ENCODE measurements around the gene GLT1D1. TPM values are rescaled to one million over a fixed set of nuclear protein-coding genes. Genes with fewer than 3 reads are reported as not detected.

Gene GLT1D1
- total RNA-seq, 2 experiments from 2014 or later = 0.32 TPM; not detected in 1

- no peak overlapping the region for H3K27ac ChIP-seq (ENCODE audit: low read depth, low read length, poor library complexity, severe bottlenecking)
- no peaks in the 10 kb centered on the region for H3K9me2 ChIP-seq (ENCODE audit: insufficient read depth, low read length)
- no peaks in the 10 kb centered on the region for H3K4me1 ChIP-seq (ENCODE audit: insufficient read depth, low read length, poor library complexity, severe bottlenecking)
- intact Hi-C loops (cut with micrococcal nuclease; ENCODE audit: unreplicated experiment) = loop anchor here (5.0 kb wide), 1 partner anchor 178 kb away; no protein-coding TSS in a partner anchor
- no peak overlapping the region for H3K4me2 ChIP-seq (ENCODE audit: low read length)
- no peak for DNase-seq (ENCODE audit: low spot score)
- H4K20me1 ChIP-seq (ENCODE audit: insufficient read depth, low read length) = no peaks in the 10 kb centered on the region
- no peak for TF ChIP-seq EZH2phosphoT487 (IDR thresholded peaks at IDR 0.05; ENCODE audit: borderline replicate concordance, low read depth, low read length)
- TF ChIP-seq, protein P1, sequence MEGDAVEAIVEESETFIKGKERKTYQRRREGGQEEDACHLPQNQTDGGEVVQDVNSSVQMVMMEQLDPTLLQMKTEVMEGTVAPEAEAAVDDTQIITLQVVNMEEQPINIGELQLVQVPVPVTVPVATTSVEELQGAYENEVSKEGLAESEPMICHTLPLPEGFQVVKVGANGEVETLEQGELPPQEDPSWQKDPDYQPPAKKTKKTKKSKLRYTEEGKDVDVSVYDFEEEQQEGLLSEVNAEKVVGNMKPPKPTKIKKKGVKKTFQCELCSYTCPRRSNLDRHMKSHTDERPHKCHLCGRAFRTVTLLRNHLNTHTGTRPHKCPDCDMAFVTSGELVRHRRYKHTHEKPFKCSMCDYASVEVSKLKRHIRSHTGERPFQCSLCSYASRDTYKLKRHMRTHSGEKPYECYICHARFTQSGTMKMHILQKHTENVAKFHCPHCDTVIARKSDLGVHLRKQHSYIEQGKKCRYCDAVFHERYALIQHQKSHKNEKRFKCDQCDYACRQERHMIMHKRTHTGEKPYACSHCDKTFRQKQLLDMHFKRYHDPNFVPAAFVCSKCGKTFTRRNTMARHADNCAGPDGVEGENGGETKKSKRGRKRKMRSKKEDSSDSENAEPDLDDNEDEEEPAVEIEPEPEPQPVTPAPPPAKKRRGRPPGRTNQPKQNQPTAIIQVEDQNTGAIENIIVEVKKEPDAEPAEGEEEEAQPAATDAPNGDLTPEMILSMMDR (conservative IDR thresholded peaks at IDR 0.05; ENCODE audit: low read length) = no peak
- no peaks in the 10 kb centered on the region for H3K79me2 ChIP-seq (ENCODE audit: insufficient read depth, low read depth, low read length)
- no TSS peak for BruUV-seq (replicated peaks)
- POLR2A ChIA-PET = no interaction called here
- H2AFZ ChIP-seq (ENCODE audit: low read length) = no peak overlapping the region
- CTCF ChIA-PET (ENCODE audit: unreplicated experiment) = no interaction called here
- H3K36me3 ChIP-seq (ENCODE audit: insufficient read depth, low read length) = no peaks in the 10 kb centered on the region
- no peak overlapping the region for H3K4me3 ChIP-seq (ENCODE audit: low read depth, low read length, poor library complexity, severe bottlenecking)
- no peaks in the 10 kb centered on the region for H3K9me3 ChIP-seq (ENCODE audit: low read length)
These were observed 106.6 kb downstream of the GLT1D1 start for GRCh38 chr12:128959901-128960300.

DNA sequence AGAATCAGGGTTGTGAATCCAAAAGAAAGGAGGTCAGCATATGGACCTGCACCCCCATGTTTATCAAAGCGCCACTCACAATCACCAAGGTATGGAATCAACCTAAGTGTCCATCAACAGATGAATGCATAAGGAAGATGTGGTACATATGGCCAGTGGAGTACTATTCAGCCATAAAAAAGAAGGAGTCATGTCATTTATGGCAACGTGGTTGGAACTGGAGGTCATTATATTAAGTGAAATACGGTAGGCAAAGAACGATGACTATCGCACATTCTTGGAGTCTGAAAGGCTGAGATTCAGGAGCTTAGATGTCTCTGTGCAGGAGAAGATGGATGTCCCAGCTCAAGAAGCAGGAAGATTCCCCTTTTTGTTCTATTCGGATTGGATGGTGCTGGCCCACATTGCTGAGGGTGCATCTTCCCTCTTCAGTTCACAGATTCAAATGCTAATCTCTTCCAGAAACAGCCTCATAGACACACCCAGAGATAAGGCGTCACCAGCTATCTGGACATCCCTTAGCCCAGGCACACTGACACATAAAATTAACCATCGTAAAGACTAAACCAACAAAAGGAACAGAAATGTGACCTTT, 108.1 kb downstream of the GLT1D1 start:
- H4K20me1 ChIP-seq (ENCODE audit: insufficient read depth, low read length) = no peaks in the 10 kb centered on the region
- H3K4me3 ChIP-seq (ENCODE audit: low read depth, low read length, poor library complexity, severe bottlenecking) = no peak overlapping the region
- H3K79me2 ChIP-seq (ENCODE audit: insufficient read depth, low read depth, low read length) = no peaks in the 10 kb centered on the region
- TF ChIP-seq EZH2phosphoT487 (IDR thresholded peaks at IDR 0.05; ENCODE audit: borderline replicate concordance, low read depth, low read length) = no peak
- TF ChIP-seq, protein P1 (conservative IDR thresholded peaks at IDR 0.05; ENCODE audit: low read length) = no peak
- no peak overlapping the region for H2AFZ ChIP-seq (ENCODE audit: low read length)
- intact Hi-C loops (cut with micrococcal nuclease; ENCODE audit: unreplicated experiment) = loop anchor here (5.0 kb wide), 1 partner anchor 179 kb away; no protein-coding TSS in a partner anchor
- no peaks in the 10 kb centered on the region for H3K9me2 ChIP-seq (ENCODE audit: insufficient read depth, low read length)
- no peak overlapping the region for H3K4me2 ChIP-seq (ENCODE audit: low read length)
- H3K4me1 ChIP-seq (ENCODE audit: insufficient read depth, low read length, poor library complexity, severe bottlenecking) = no peaks in the 10 kb centered on the region
- ChIA-PET POLR2A (no interaction called here), CTCF (ENCODE audit: unreplicated experiment) (no interaction called here)
- H3K9me3 ChIP-seq (ENCODE audit: low read length) = no peaks in the 10 kb centered on the region
- H3K36me3 ChIP-seq (ENCODE audit: insufficient read depth, low read length) = no peaks in the 10 kb centered on the region
- no peak for DNase-seq (ENCODE audit: low spot score)
- no TSS peak for BruUV-seq (replicated peaks)
- no peak overlapping the region for H3K27ac ChIP-seq (ENCODE audit: low read depth, low read length, poor library complexity, severe bottlenecking)

DNA sequence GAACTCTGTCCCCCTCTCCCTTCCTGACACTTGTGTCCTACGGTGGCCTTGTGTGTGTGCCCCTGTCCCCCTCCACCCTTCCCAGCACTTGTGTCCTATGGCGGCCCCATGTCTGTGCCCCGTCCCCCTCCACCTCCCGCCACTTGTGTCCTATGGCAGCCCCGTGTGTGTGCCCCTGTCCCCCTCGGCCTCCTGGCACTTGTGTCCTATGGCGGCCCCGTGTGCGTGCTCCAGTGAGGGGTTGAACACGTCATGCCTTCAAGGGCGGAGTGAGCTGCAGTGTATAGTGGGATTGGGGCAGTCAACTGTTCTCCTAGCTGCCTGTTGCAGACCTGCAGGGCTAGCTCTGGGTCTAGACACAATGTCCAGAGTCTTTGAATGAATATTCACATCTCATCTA, 108.7 kb downstream of the GLT1D1 start:
- Histone ChIP-seq H4K20me1 (ENCODE audit: insufficient read depth, low read length) (no peaks in the 10 kb centered on the region), H3K27ac (ENCODE audit: low read depth, low read length, poor library complexity, severe bottlenecking) (no peak overlapping the region), H3K4me2 (ENCODE audit: low read length) (no peak overlapping the region), H3K4me3 (ENCODE audit: low read depth, low read length, poor library complexity, severe bottlenecking) (no peak overlapping the region), H3K9me2 (ENCODE audit: insufficient read depth, low read length) (no peaks in the 10 kb centered on the region), H3K4me1 (ENCODE audit: insufficient read depth, low read length, poor library complexity, severe bottlenecking) (no peaks in the 10 kb centered on the region), H3K79me2 (ENCODE audit: insufficient read depth, low read depth, low read length) (no peaks in the 10 kb centered on the region), H3K36me3 (ENCODE audit: insufficient read depth, low read length) (no peaks in the 10 kb centered on the region), H3K9me3 (ENCODE audit: low read length) (no peaks in the 10 kb centered on the region), H2AFZ (ENCODE audit: low read length) (no peak overlapping the region)
- TF ChIP-seq, protein P1 (conservative IDR thresholded peaks at IDR 0.05; ENCODE audit: low read length) = no peak
- TF ChIP-seq EZH2phosphoT487 (IDR thresholded peaks at IDR 0.05; ENCODE audit: borderline replicate concordance, low read depth, low read length) = no peak
- DNase-seq (ENCODE audit: low spot score) = no peak
- ChIA-PET POLR2A (no interaction called here), CTCF (ENCODE audit: unreplicated experiment) (no interaction called here)
- intact Hi-C loops (cut with micrococcal nuclease; ENCODE audit: unreplicated experiment) = loop anchor here (5.0 kb wide), 1 partner anchor 180 kb away; no protein-coding TSS in a partner anchor
- BruUV-seq (replicated peaks) = no TSS peak
